ENCODE measurements around the gene SLC5A4. TPM values are rescaled to one million over a fixed set of nuclear protein-coding genes. Genes with fewer than 3 reads are reported as not detected.
"Not testable (repeated sequence)": the region's sequence is repeated elsewhere in the genome, so short reads cannot be mapped to it uniquely, and the experiment has no call there.

Gene SLC5A4
- total RNA-seq, 1 donor from 2014 or later, result not detected

GRCh38 chr22:32199961-32200360 lies 55.2 kb downstream of the SLC5A4 start:
- DNase-seq (ENCODE audit: low read depth), result no peak

- DNase-seq (ENCODE audit: low read depth), result no peak
These were observed 55.8 kb downstream of the SLC5A4 start for GRCh38 chr22:32199341-32199740.

GRCh38 chr22:32197553-32198226 lies 57.5 kb downstream of the SLC5A4 start:
- not testable (repeated sequence) for DNase-seq (ENCODE audit: low read depth)

GRCh38 chr22:32195900-32196299 lies 59.2 kb downstream of the SLC5A4 start:
- not testable (repeated sequence) for DNase-seq (ENCODE audit: low read depth)

GRCh38 chr22:32193346-32193745 lies 61.8 kb downstream of the SLC5A4 start:
- DNase-seq (ENCODE audit: low read depth), result not testable (repeated sequence)

GRCh38 chr22:32191021-32191420 lies 64.1 kb downstream of the SLC5A4 start:
- DNase-seq (ENCODE audit: low read depth), result not testable (repeated sequence)

GRCh38 chr22:32185821-32186220 lies 69.3 kb downstream of the SLC5A4 start:
- DNase-seq (ENCODE audit: low read depth), result no peak

GRCh38 chr22:32183625-32184024 lies 71.5 kb downstream of the SLC5A4 start:
- DNase-seq (ENCODE audit: low read depth), result no peak

GRCh38 chr22:32181043-32181442 lies 74.1 kb downstream of the SLC5A4 start:
- no peak for DNase-seq (ENCODE audit: low read depth)

- no peak for DNase-seq (ENCODE audit: low read depth)
These were observed 77.9 kb downstream of the SLC5A4 start for GRCh38 chr22:32177221-32177765.

- no peak for DNase-seq (ENCODE audit: low read depth)
These were observed 79.2 kb downstream of the SLC5A4 start for GRCh38 chr22:32175683-32176644.

- no peak for DNase-seq (ENCODE audit: low read depth)
These were observed 80.0 kb downstream of the SLC5A4 start for GRCh38 chr22:32175115-32175514.

Other genes starting within 250 kb of the SLC5A4 start
- not detected in 2 replicates for gene SLC5A1, start 212.1 kb downstream of the SLC5A4 start, total RNA-seq
- gene C22orf42, start 96.0 kb downstream of the SLC5A4 start, total RNA-seq, result not detected in 2 replicates
- 0.10 TPM in 1 of 2 replicates, not detected in the other for gene RFPL2, start 50.3 kb downstream of the SLC5A4 start, total RNA-seq
- not detected in 2 replicates for gene RFPL3, start 102.5 kb upstream of the SLC5A4 start, total RNA-seq
- gene RTCB, start 156.9 kb upstream of the SLC5A4 start, total RNA-seq, result 126 and 182 TPM in 2 replicates
- gene BPIFC, start 209.1 kb upstream of the SLC5A4 start, total RNA-seq, result not detected in 2 replicates
- gene FBXO7, start 219.5 kb upstream of the SLC5A4 start, total RNA-seq, result 64.4 and 82.6 TPM in 2 replicates